ENCODE results near the gene LOXL1. TPM values are rescaled to one million over a fixed set of nuclear protein-coding genes. Genes with fewer than 3 reads are reported as not detected.
"Not testable (repeated sequence)": the region's sequence is repeated elsewhere in the genome, so short reads cannot be mapped to it uniquely, and the experiment has no call there.

LOXL1 gene
- total RNA-seq, 1 donor from 2014 or later: 7.8 TPM

- H3K9ac ChIP-seq (ENCODE audit: low read depth in 1 of 3, low read length in 3 of 3): no peak overlapping the region
- no peak overlapping the region for H3K27ac ChIP-seq (ENCODE audit: low read depth, low read length)
- peaks cover 0 to 6% (median 3%) of the 10 kb centered on the region in 3 donors for H3K27me3 ChIP-seq (ENCODE audit: control insufficient read depth in 3 of 3, insufficient read depth in 3 of 3, low read length in 3 of 3)
- peaks cover 7 to 13% (median 11%) of the 10 kb centered on the region in 3 donors for H3K4me1 ChIP-seq (ENCODE audit: control insufficient read depth in 3 of 3, insufficient read depth in 3 of 3, low read length in 3 of 3)
- H3K4me3 ChIP-seq (ENCODE audit: low read length in 3 of 3): no peak overlapping the region
- no peaks in the 10 kb centered on the region for H3K9me3 ChIP-seq (ENCODE audit: control insufficient read depth in 3 of 3, low read length in 3 of 3)
- H3K36me3 ChIP-seq (ENCODE audit: control insufficient read depth in 3 of 3, insufficient read depth in 3 of 3, low read length in 3 of 3): no peaks in the 10 kb centered on the region
These were observed 43.0 kb downstream of the LOXL1 start for GRCh38 chr15:73969151-73969759.

DNA sequence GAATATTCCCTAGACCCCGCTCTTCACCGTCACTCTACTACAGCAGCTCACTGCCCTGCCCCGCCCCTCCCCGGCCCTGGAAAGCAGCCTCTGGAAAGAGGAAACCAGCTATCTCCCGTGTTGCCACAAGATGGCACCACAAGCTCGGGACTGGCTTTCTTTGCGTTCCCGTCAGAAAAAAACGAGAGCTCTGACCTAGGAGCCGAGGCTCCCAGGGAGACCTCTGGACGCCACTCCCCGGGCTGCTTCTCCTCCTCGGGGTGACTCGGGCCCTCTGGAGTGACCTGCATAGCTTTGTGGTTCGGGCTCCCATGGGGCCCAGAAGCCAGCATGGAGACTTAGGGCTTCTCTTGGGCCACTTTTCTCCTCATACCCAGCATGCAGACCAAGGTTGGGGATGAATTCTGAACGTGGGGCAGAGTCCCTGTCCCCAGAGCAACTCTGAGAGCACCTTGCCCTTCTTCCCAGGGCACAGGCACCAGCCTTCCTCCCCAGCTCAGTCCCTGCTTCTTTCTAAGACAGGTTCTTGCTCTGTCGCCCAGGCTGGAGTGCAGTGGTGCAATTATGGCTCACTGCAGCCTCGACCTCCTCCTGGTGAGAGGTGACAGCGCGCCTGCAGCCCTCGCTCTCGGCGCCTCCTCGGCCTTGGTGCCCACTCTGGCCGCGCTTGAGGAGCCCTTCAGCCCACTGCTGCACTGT lies 46.9 kb downstream of the LOXL1 start:
- Histone ChIP-seq H3K36me3 (ENCODE audit: control insufficient read depth in 3 of 3, insufficient read depth in 3 of 3, low read length in 3 of 3) (no peaks in the 10 kb centered on the region), H3K27ac (ENCODE audit: low read depth, low read length) (no peak overlapping the region), H3K27me3 (ENCODE audit: control insufficient read depth in 3 of 3, insufficient read depth in 3 of 3, low read length in 3 of 3) (peaks cover 0 to 4% (median 0%) of the 10 kb centered on the region in 3 donors), H3K9ac (ENCODE audit: low read depth in 1 of 3, low read length in 3 of 3) (peak overlapping the region; percentile 45 to 71 (median 49)), H3K4me1 (ENCODE audit: control insufficient read depth in 3 of 3, insufficient read depth in 3 of 3, low read length in 3 of 3) (peaks cover 7% of the 10 kb centered on the region in 3 donors), H3K4me3 (ENCODE audit: low read length in 3 of 3) (peak overlapping the region in 2 of 3 donors; percentile 49 to 58), H3K9me3 (ENCODE audit: control insufficient read depth in 3 of 3, low read length in 3 of 3) (no peaks in the 10 kb centered on the region)

- H3K27me3 ChIP-seq (ENCODE audit: control insufficient read depth in 3 of 3, insufficient read depth in 3 of 3, low read length in 3 of 3); H3K36me3 ChIP-seq (ENCODE audit: control insufficient read depth in 3 of 3, insufficient read depth in 3 of 3, low read length in 3 of 3); H3K9ac ChIP-seq (ENCODE audit: low read depth in 1 of 3, low read length in 3 of 3); H3K4me3 ChIP-seq (ENCODE audit: low read length in 3 of 3); H3K9me3 ChIP-seq (ENCODE audit: control insufficient read depth in 3 of 3, low read length in 3 of 3); H3K27ac ChIP-seq (ENCODE audit: low read depth, low read length); H3K4me1 ChIP-seq (ENCODE audit: control insufficient read depth in 3 of 3, insufficient read depth in 3 of 3, low read length in 3 of 3): not testable (repeated sequence)
These were observed 47.5 kb downstream of the LOXL1 start for GRCh38 chr15:73973683-73974200.

DNA sequence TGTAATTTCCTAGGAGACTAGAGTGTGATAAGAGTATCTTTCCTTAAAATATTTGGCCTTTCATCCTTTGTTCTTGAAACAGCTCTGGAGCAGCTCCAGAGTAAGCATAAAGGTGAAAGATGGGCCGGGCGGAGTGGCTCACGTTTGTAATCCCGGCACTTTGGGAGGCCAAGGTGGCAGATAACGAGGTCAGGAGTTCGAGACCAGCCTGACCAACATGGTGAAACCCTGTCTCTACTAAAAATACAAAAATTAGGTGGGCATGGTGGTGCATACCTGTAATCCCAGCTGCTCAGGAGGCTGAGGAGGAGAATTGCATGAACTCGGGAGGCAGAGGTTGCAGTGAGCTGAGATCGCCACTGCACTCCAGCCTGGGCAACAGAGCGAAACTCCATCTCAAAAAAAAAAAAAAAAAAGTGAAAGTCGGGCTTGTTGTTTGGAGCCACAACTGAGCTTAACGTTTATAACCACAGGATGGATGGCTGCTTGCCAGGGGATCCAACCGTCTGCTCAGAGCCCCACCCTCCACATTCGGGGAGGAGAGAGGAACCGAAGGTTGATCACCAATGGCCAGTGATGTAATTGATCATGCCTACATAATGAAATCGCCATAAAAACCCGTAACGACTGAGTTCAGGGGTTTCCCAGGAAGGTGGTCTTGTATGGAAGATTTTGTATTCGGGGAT lies 49.3 kb downstream of the LOXL1 start:
- H3K27me3 ChIP-seq (ENCODE audit: control insufficient read depth in 3 of 3, insufficient read depth in 3 of 3, low read length in 3 of 3); H3K27ac ChIP-seq (ENCODE audit: low read depth, low read length); H3K9ac ChIP-seq (ENCODE audit: low read depth in 1 of 3, low read length in 3 of 3); H3K9me3 ChIP-seq (ENCODE audit: control insufficient read depth in 3 of 3, low read length in 3 of 3); H3K4me1 ChIP-seq (ENCODE audit: control insufficient read depth in 3 of 3, insufficient read depth in 3 of 3, low read length in 3 of 3); H3K4me3 ChIP-seq (ENCODE audit: low read length in 3 of 3); H3K36me3 ChIP-seq (ENCODE audit: control insufficient read depth in 3 of 3, insufficient read depth in 3 of 3, low read length in 3 of 3): not testable (repeated sequence)

- peaks cover 0 to 5% (median 0%) of the 10 kb centered on the region in 3 donors for H3K36me3 ChIP-seq (ENCODE audit: control insufficient read depth in 3 of 3, insufficient read depth in 3 of 3, low read length in 3 of 3)
- H3K27me3 ChIP-seq (ENCODE audit: control insufficient read depth in 3 of 3, insufficient read depth in 3 of 3, low read length in 3 of 3): peaks cover 0 to 4% (median 0%) of the 10 kb centered on the region in 3 donors
- peaks cover 26 to 28% (median 26%) of the 10 kb centered on the region in 3 donors for H3K4me1 ChIP-seq (ENCODE audit: control insufficient read depth in 3 of 3, insufficient read depth in 3 of 3, low read length in 3 of 3)
- H3K27ac ChIP-seq (ENCODE audit: low read depth, low read length): no peak overlapping the region
- H3K9ac ChIP-seq (ENCODE audit: low read depth in 1 of 3, low read length in 3 of 3): no peak overlapping the region
- no peak overlapping the region for H3K4me3 ChIP-seq (ENCODE audit: low read length in 3 of 3)
- no peaks in the 10 kb centered on the region for H3K9me3 ChIP-seq (ENCODE audit: control insufficient read depth in 3 of 3, low read length in 3 of 3)
These were observed 52.6 kb downstream of the LOXL1 start for GRCh38 chr15:73978896-73979295.

DNA sequence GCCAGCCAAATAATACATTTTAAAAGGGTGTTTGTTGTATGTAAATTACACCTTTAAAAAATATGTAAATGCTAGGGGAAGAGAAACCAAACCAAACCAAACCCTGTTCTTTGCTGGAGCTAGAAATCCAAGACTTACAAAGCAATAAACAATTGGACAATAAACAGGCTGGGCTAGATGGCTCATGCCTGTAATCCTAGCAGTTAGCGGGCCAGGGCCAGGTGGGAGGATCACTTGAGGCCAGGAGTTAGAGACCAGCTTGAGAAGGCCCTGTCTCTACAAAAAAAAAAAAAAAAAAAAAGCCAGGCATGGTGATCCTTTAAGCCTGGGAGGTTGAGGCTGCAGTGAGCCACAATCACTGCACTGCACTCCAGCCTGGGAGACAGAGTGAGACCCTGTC lies 53.4 kb downstream of the LOXL1 start:
- H3K4me3 ChIP-seq (ENCODE audit: low read length in 3 of 3): no peak overlapping the region
- H3K4me1 ChIP-seq (ENCODE audit: control insufficient read depth in 3 of 3, insufficient read depth in 3 of 3, low read length in 3 of 3): peaks cover 32 to 35% (median 34%) of the 10 kb centered on the region in 3 donors
- H3K27me3 ChIP-seq (ENCODE audit: control insufficient read depth in 3 of 3, insufficient read depth in 3 of 3, low read length in 3 of 3): peaks cover 0 to 4% (median 0%) of the 10 kb centered on the region in 3 donors
- H3K9me3 ChIP-seq (ENCODE audit: control insufficient read depth in 3 of 3, low read length in 3 of 3): no peaks in the 10 kb centered on the region
- H3K36me3 ChIP-seq (ENCODE audit: control insufficient read depth in 3 of 3, insufficient read depth in 3 of 3, low read length in 3 of 3): peaks cover 2 to 11% (median 4%) of the 10 kb centered on the region in 3 donors
- no peak overlapping the region for H3K9ac ChIP-seq (ENCODE audit: low read depth in 1 of 3, low read length in 3 of 3)
- H3K27ac ChIP-seq (ENCODE audit: low read depth, low read length): no peak overlapping the region

DNA sequence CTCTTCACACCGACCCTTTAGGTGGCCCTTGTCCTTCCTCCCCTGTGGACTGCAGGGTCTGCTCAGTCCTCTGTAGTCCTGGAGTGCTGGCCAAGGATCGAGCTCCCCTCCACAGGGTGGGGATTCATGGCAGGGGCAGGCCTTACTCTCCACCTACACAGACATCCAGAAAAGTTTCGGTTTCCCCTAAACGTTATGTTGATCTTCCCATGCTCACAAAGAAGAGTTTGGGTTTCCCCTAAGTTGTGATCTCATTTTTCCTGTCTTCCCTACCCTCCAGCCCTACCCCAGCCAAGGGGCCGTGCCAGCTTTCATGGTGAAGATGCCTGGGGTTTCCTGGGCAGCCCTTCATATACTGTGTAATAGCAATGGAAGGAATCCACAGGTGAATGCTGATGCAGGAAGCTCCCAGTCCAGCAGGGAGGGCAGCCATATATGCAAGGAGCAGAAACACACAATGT lies 55.5 kb downstream of the LOXL1 start:
- no peaks in the 10 kb centered on the region for H3K27me3 ChIP-seq (ENCODE audit: control insufficient read depth in 3 of 3, insufficient read depth in 3 of 3, low read length in 3 of 3)
- peak overlapping the region; percentile 63 to 77 (median 66) for H3K9ac ChIP-seq (ENCODE audit: low read depth in 1 of 3, low read length in 3 of 3)
- H3K4me3 ChIP-seq (ENCODE audit: low read length in 3 of 3): peak overlapping the region; percentile 34 to 64 (median 52)
- peaks cover 8 to 16% (median 16%) of the 10 kb centered on the region in 3 donors for H3K36me3 ChIP-seq (ENCODE audit: control insufficient read depth in 3 of 3, insufficient read depth in 3 of 3, low read length in 3 of 3)
- peak overlapping the region; percentile 90 for H3K27ac ChIP-seq (ENCODE audit: low read depth, low read length)
- no peaks in the 10 kb centered on the region for H3K9me3 ChIP-seq (ENCODE audit: control insufficient read depth in 3 of 3, low read length in 3 of 3)
- peaks cover 51 to 55% (median 53%) of the 10 kb centered on the region in 3 donors for H3K4me1 ChIP-seq (ENCODE audit: control insufficient read depth in 3 of 3, insufficient read depth in 3 of 3, low read length in 3 of 3)

- Histone ChIP-seq H3K27ac (ENCODE audit: low read depth, low read length) (peak overlapping the region; percentile 90), H3K4me3 (ENCODE audit: low read length in 3 of 3) (peak overlapping the region; percentile 34 to 64 (median 52)), H3K4me1 (ENCODE audit: control insufficient read depth in 3 of 3, insufficient read depth in 3 of 3, low read length in 3 of 3) (peaks cover 55 to 61% (median 59%) of the 10 kb centered on the region in 3 donors), H3K27me3 (ENCODE audit: control insufficient read depth in 3 of 3, insufficient read depth in 3 of 3, low read length in 3 of 3) (no peaks in the 10 kb centered on the region), H3K9me3 (ENCODE audit: control insufficient read depth in 3 of 3, low read length in 3 of 3) (no peaks in the 10 kb centered on the region), H3K36me3 (ENCODE audit: control insufficient read depth in 3 of 3, insufficient read depth in 3 of 3, low read length in 3 of 3) (peaks cover 11 to 16% (median 16%) of the 10 kb centered on the region in 3 donors), H3K9ac (ENCODE audit: low read depth in 1 of 3, low read length in 3 of 3) (peak overlapping the region; percentile 63 to 77 (median 66))
These were observed 56.1 kb downstream of the LOXL1 start for GRCh38 chr15:73982222-73982962.

GRCh38 chr15:73983211-73983727 lies 57.0 kb downstream of the LOXL1 start:
- H3K36me3 ChIP-seq (ENCODE audit: control insufficient read depth in 3 of 3, insufficient read depth in 3 of 3, low read length in 3 of 3): peaks cover 16 to 20% (median 18%) of the 10 kb centered on the region in 3 donors
- peak overlapping the region; percentile 32 to 77 (median 48) for H3K9ac ChIP-seq (ENCODE audit: low read depth in 1 of 3, low read length in 3 of 3)
- no peaks in the 10 kb centered on the region for H3K27me3 ChIP-seq (ENCODE audit: control insufficient read depth in 3 of 3, insufficient read depth in 3 of 3, low read length in 3 of 3)
- H3K4me1 ChIP-seq (ENCODE audit: control insufficient read depth in 3 of 3, insufficient read depth in 3 of 3, low read length in 3 of 3): peaks cover 59 to 70% (median 67%) of the 10 kb centered on the region in 3 donors
- H3K9me3 ChIP-seq (ENCODE audit: control insufficient read depth in 3 of 3, low read length in 3 of 3): no peaks in the 10 kb centered on the region
- H3K27ac ChIP-seq (ENCODE audit: low read depth, low read length): peak overlapping the region; percentile 90
- no peak overlapping the region for H3K4me3 ChIP-seq (ENCODE audit: low read length in 3 of 3)

Data from skeletal muscle tissue (tissue), 4 donors.